Measurements from ENCODE around the gene RBM39. TPM values are rescaled to one million over a fixed set of nuclear protein-coding genes. Genes with fewer than 3 reads are reported as not detected.

The RBM39 gene
- polyA plus RNA-seq, 3 donors from 2014 or later: 120 to 203 (median 142) TPM

GRCh38 chr20:35704514-35705261 is 37.4 kb downstream of the RBM39 start:
- Mint-ChIP-seq H3K9me3 (no peaks in the 10 kb centered on the region), H3K27ac (peak overlapping the region in 5 of 6 donors; percentile 9 to 73 (median 35)), H3K4me3 (no peak overlapping the region), H3K36me3 (peaks cover 17 to 43% (median 36%) of the 10 kb centered on the region in 3 donors), H3K27me3 (ENCODE audit: low read depth in 3 of 3) (peaks cover 15 to 57% (median 47%) of the 10 kb centered on the region in 3 donors), H3K4me1 (peaks cover 30 to 69% of the 10 kb centered on the region in 2 donors)
- DNase-seq: peak in 1 of 3 donors; percentile 4

- peaks cover 17 to 36% (median 32%) of the 10 kb centered on the region in 3 donors for H3K36me3 Mint-ChIP-seq
- H3K4me1 Mint-ChIP-seq: peaks cover 30 to 64% of the 10 kb centered on the region in 2 donors
- H3K9me3 Mint-ChIP-seq: no peaks in the 10 kb centered on the region
- peak overlapping the region in 1 of 5 donors; percentile 9 for H3K4me3 Mint-ChIP-seq
- H3K27me3 Mint-ChIP-seq (ENCODE audit: low read depth in 3 of 3): peaks cover 17 to 64% (median 54%) of the 10 kb centered on the region in 3 donors
- peak overlapping the region; percentile 36 to 89 (median 78) for H3K27ac Mint-ChIP-seq
- DNase-seq: peak in 2 of 3 donors; percentile 9 to 14
Measured at GRCh38 chr20:35702824-35703695, 39.0 kb downstream of the RBM39 start.

- peaks cover 38 to 66% of the 10 kb centered on the region in 2 donors for H3K4me1 Mint-ChIP-seq
- peak in 2 of 3 donors; percentile 19 to 20 for DNase-seq
- peak overlapping the region; percentile 36 to 89 (median 74) for H3K27ac Mint-ChIP-seq
- peak overlapping the region in 4 of 5 donors; percentile 19 to 36 (median 26) for H3K4me3 Mint-ChIP-seq
- H3K9me3 Mint-ChIP-seq: no peaks in the 10 kb centered on the region
- H3K36me3 Mint-ChIP-seq: peaks cover 17 to 36% (median 32%) of the 10 kb centered on the region in 3 donors
- peaks cover 17 to 64% (median 52%) of the 10 kb centered on the region in 3 donors for H3K27me3 Mint-ChIP-seq (ENCODE audit: low read depth in 3 of 3)
Measured at GRCh38 chr20:35702051-35702823, 39.8 kb downstream of the RBM39 start.

- peaks cover 37 to 73% of the 10 kb centered on the region in 2 donors for H3K4me1 Mint-ChIP-seq
- H3K27me3 Mint-ChIP-seq (ENCODE audit: low read depth in 3 of 3): peaks cover 15 to 58% (median 46%) of the 10 kb centered on the region in 3 donors
- no peaks in the 10 kb centered on the region for H3K9me3 Mint-ChIP-seq
- H3K4me3 Mint-ChIP-seq: peak overlapping the region; percentile 33 to 97 (median 89)
- H3K27ac Mint-ChIP-seq: peak overlapping the region; percentile 93 to 97 (median 95)
- DNase-seq: peak in 1 of 3 donors; percentile 8
- H3K36me3 Mint-ChIP-seq: peaks cover 11 to 33% (median 32%) of the 10 kb centered on the region in 3 donors
Measured at GRCh38 chr20:35700625-35701148, 41.4 kb downstream of the RBM39 start.

GRCh38 chr20:35699957-35700624 is 42.0 kb downstream of the RBM39 start:
- no peaks in the 10 kb centered on the region for H3K9me3 Mint-ChIP-seq
- DNase-seq: peak in 1 of 3 donors; percentile 2
- H3K27ac Mint-ChIP-seq: peak overlapping the region; percentile 93 to 97 (median 95)
- peaks cover 15 to 53% (median 45%) of the 10 kb centered on the region in 3 donors for H3K27me3 Mint-ChIP-seq (ENCODE audit: low read depth in 3 of 3)
- H3K4me3 Mint-ChIP-seq: peak overlapping the region; percentile 89 to 97 (median 92)
- peaks cover 37 to 72% of the 10 kb centered on the region in 2 donors for H3K4me1 Mint-ChIP-seq
- peaks cover 11 to 36% (median 33%) of the 10 kb centered on the region in 3 donors for H3K36me3 Mint-ChIP-seq

- peak within 1 kb of the TSS; percentile 93 to 97 (median 95) for H3K27ac Mint-ChIP-seq
- no peaks in the 10 kb centered on the region for H3K9me3 Mint-ChIP-seq
- peaks cover 15 to 53% (median 42%) of the 10 kb centered on the region in 3 donors for H3K27me3 Mint-ChIP-seq (ENCODE audit: low read depth in 3 of 3)
- DNase-seq: peak; percentile 83 to 88 (median 84)
- peaks cover 37 to 64% of the 10 kb centered on the region in 2 donors for H3K4me1 Mint-ChIP-seq
- H3K4me3 Mint-ChIP-seq: peak within 1 kb of the TSS; percentile 89 to 97 (median 92)
- H3K36me3 Mint-ChIP-seq: peaks cover 9 to 31% (median 26%) of the 10 kb centered on the region in 3 donors
Measured at GRCh38 chr20:35699127-35699956, 42.7 kb downstream of the RBM39 start, which contains the start of the genes NFS1 and ROMO1. TSS of gene NFS1 (minus strand) at chr20:35699352. CDS start at chr20:35699288, 64 bp downstream. TSS of gene ROMO1 (plus strand) at chr20:35699405. CDS start at chr20:35699633, 228 bp downstream.

GRCh38 chr20:35698298-35699126 is 43.5 kb downstream of the RBM39 start:
- H3K9me3 Mint-ChIP-seq: no peaks in the 10 kb centered on the region
- peaks cover 1 to 22% (median 18%) of the 10 kb centered on the region in 3 donors for H3K36me3 Mint-ChIP-seq
- no peak for DNase-seq
- peak overlapping the region; percentile 92 to 97 (median 92) for H3K27ac Mint-ChIP-seq
- peaks cover 15 to 45% (median 38%) of the 10 kb centered on the region in 3 donors for H3K27me3 Mint-ChIP-seq (ENCODE audit: low read depth in 3 of 3)
- peaks cover 35 to 56% of the 10 kb centered on the region in 2 donors for H3K4me1 Mint-ChIP-seq
- peak overlapping the region; percentile 89 to 97 (median 92) for H3K4me3 Mint-ChIP-seq

GRCh38 chr20:35697696-35698297 is 44.3 kb downstream of the RBM39 start:
- Mint-ChIP-seq H3K9me3 (no peaks in the 10 kb centered on the region), H3K4me3 (peak overlapping the region; percentile 89 to 97 (median 92)), H3K4me1 (peaks cover 35 to 50% of the 10 kb centered on the region in 2 donors), H3K27me3 (ENCODE audit: low read depth in 3 of 3) (peaks cover 14 to 40% (median 33%) of the 10 kb centered on the region in 3 donors), H3K27ac (peak overlapping the region; percentile 92 to 97 (median 92)), H3K36me3 (peaks cover 4 to 18% (median 11%) of the 10 kb centered on the region in 3 donors)
- no peak for DNase-seq

GRCh38 chr20:35695978-35696377 is 46.1 kb downstream of the RBM39 start:
- Mint-ChIP-seq H3K9me3 (no peaks in the 10 kb centered on the region), H3K27me3 (ENCODE audit: low read depth in 3 of 3) (peaks cover 5 to 25% (median 18%) of the 10 kb centered on the region in 3 donors), H3K4me1 (peaks cover 30 to 40% of the 10 kb centered on the region in 2 donors), H3K27ac (peak overlapping the region in 1 of 6 donors; percentile 28), H3K36me3 (peaks cover 4 to 10% (median 4%) of the 10 kb centered on the region in 3 donors), H3K4me3 (no peak overlapping the region)
- DNase-seq: no peak

- Mint-ChIP-seq H3K4me1 (peaks cover 24 to 33% of the 10 kb centered on the region in 2 donors), H3K36me3 (peaks cover 5 to 16% (median 10%) of the 10 kb centered on the region in 3 donors), H3K27ac (peak overlapping the region in 1 of 6 donors; percentile 4), H3K27me3 (ENCODE audit: low read depth in 3 of 3) (peaks cover 5 to 18% (median 12%) of the 10 kb centered on the region in 3 donors), H3K4me3 (no peak overlapping the region), H3K9me3 (no peaks in the 10 kb centered on the region)
- no peak for DNase-seq
Measured at GRCh38 chr20:35695245-35695749, 46.8 kb downstream of the RBM39 start.

Data from immature natural killer cell (primary cell).